GM12874 (cell line): ENCODE data around the gene ZNF326.

ENCODE experiments used
- CTCF ChIP-seq: IDR thresholded peaks from 2 replicates; pipeline ENCODE4 v1.5.1; 2011; ENCODE audit warnings: low read depth, mild to moderate bottlenecking, control low read depth, low read length, moderate library complexity; ENCODE audit not compliant: insufficient read depth

ZNF326 gene

DNA sequence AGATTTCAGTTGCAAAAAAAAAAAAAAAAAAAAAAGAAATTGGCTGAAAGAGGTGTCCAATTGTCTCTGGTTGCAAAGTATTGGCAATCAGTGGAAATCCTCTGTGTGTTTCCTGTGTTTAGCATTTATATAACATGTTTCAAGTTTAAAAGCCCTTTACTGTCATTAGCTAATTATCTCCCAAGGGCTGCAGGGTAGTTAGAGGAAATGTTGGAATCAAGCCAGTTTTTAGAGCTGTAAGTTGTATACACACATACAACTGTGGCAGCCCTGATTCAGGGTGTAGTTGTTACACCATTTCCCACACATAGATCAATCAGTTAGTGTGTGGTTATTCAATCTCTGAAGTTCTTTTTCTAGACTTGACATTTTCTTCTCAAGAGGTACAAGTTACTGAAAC lies 8.9 kb upstream of the ZNF326 start:
- TF ChIP-seq CTCF, result no peak

DNA sequence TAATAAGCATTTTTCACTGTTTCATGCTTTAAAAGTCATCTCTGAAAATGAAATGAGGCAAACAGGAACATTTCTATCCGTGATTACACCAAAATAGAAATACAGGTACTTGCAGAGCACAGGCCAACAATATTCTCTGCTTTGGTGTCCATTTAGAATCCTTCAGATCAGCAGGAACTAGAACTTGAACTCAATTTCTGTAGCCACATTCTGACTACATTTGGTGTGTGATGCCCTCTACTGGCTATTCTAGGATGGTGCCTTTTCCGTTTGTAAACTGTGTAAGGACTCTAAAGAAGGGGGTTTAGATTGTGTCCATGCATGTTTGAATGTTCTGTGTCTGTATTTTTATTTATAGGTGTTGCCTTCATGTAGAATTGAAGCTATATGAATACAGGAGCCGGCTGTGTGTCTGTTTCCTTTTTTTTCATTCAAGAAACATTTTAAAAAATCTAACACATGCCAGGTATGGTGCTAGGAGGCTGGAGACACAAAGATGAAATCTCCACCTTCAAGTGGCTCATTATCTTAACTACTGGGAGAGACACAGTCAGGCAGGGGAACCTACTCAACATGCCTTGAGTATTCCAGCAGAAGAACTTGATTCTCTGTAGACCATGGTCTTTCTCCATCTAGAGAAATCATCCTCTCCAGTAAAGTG lies 7.6 kb upstream of the ZNF326 start:
- TF ChIP-seq CTCF, result peak; percentile 75

DNA sequence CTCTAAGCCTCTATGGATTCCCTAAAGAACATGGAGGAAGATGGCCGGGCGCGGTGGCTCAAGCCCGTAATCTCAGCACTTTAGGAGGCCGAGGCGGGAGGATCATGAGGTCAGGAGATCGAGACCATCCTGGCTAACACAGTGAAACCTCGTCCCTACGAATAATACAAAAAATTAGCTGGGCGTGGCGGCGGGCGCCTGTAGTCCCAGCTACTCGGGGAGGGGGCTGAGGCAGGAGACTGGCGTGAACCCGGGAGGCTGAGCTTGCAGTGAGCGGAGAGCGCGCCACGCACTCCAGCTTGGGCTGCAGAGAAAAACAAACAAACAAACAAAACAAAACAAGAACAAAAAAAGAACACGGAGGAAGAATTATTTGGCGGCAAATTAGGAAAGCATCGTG lies 5.8 kb upstream of the ZNF326 start:
- TF ChIP-seq CTCF, result no peak

- no peak for TF ChIP-seq CTCF
Measured at GRCh38 chr1:89989799-89990198, 5.1 kb upstream of the ZNF326 start.

GRCh38 chr1:89990976-89991831 lies 3.7 kb upstream of the ZNF326 start:
- no peak for TF ChIP-seq CTCF

- TF ChIP-seq CTCF, result no peak
Measured at GRCh38 chr1:89993541-89993940, 1.4 kb upstream of the ZNF326 start.

DNA sequence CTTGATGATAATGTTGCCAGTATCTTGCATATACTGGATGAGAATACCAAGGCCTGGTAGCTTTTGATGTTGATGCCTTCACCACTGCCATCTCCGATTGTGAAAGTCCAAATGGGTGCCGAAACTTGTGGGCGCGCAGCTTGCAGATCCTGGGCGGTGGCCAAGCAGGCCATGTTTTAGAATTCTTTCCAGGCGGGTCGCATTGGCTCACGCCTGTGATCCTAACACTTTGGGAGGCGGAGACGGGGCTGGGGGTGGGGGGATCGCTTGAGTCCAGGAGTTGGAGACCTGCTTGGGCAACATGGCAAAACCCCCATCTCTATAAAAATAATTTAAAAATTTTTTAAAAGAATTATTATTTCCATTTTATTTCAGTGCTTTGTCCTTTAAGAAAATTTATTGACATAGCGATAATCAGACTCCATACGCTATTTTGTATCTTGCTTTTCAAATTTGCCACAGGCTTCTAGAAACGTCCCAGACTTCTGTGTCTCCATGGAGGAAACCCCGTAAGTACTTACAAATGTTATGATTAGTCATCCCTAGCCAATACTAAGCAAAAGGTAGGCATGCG lies 592 bp upstream of the ZNF326 start:
- no peak for TF ChIP-seq CTCF
